Measurements from ENCODE around the gene PRX.

The PRX gene

DNA sequence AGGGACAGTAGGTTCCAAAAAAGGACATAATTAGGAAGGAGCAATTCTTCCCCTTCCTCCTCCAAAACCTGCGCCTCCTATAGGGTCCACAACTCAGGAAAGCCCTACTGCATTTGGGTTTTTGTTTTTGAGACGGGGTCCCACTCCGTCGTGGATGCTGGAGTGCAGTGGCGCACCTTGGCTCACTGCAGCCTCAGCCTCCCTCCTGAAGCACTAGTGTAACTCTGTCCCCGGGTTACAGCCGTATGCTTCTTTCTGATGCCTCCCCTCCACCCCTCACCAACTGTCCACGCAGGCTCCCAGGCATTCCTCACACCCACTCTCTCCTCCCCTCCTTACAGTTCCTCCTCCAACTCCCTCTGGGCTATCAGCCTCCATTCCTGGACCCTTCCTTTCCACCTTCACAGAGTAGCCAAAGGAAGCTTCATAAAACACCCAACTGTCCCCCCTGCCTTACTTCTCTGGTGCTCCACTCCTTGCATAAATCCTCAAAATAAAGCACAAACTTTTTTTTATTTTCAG is 33.1 kb upstream of the PRX start:
- H3K27ac ChIP-seq (ENCODE audit: low read length) = no peak overlapping the region
- no peak overlapping the region for H3K4me3 ChIP-seq (ENCODE audit: low read depth in 1 of 2, low read length in 2 of 2)
- peaks cover 21 to 30% of the 10 kb centered on the region in 2 donors for H3K36me3 ChIP-seq (ENCODE audit: control insufficient read depth in 1 of 2, insufficient read depth in 2 of 2, low read length in 2 of 2)
- H3K27me3 ChIP-seq (ENCODE audit: low read depth, low read length) = no peaks in the 10 kb centered on the region
- H3K9me3 ChIP-seq (ENCODE audit: control insufficient read depth in 1 of 2, low read length in 2 of 2) = no peaks in the 10 kb centered on the region
- peaks cover 8 to 16% of the 10 kb centered on the region in 2 donors for H3K4me1 ChIP-seq (ENCODE audit: control insufficient read depth in 1 of 2, insufficient read depth in 2 of 2, low read length in 2 of 2)

DNA sequence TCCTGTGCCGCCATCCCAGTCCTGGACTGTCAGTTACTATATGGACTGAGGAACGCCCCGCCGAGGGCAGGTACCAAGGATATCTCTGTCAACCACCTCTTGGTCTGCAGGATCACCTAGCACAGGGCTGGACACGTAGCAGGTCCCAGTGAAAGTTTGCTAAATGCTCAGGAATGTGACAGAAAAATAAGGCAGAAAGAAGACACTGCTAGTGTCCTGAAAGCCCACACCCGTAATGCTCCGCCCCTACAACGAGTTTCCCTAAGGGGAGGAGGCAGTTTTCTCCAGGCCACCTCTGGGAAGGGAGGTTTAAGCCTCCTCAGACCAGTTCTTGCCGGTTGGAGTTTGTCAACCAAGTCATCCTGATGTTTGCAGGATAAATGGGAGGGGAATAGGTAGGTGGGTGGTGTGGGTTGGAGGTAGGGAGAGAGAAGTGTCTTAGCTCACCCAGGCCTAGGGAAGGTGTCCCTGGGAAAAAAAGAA is 32.6 kb upstream of the PRX start:
- Histone ChIP-seq H3K9me3 (ENCODE audit: control insufficient read depth in 1 of 2, low read length in 2 of 2) (no peaks in the 10 kb centered on the region), H3K27ac (ENCODE audit: low read length) (no peak overlapping the region), H3K4me3 (ENCODE audit: low read depth in 1 of 2, low read length in 2 of 2) (no peak overlapping the region), H3K36me3 (ENCODE audit: control insufficient read depth in 1 of 2, insufficient read depth in 2 of 2, low read length in 2 of 2) (peaks cover 22 to 31% of the 10 kb centered on the region in 2 donors), H3K4me1 (ENCODE audit: control insufficient read depth in 1 of 2, insufficient read depth in 2 of 2, low read length in 2 of 2) (peaks cover 12 to 22% of the 10 kb centered on the region in 2 donors), H3K27me3 (ENCODE audit: low read depth, low read length) (no peaks in the 10 kb centered on the region)

DNA sequence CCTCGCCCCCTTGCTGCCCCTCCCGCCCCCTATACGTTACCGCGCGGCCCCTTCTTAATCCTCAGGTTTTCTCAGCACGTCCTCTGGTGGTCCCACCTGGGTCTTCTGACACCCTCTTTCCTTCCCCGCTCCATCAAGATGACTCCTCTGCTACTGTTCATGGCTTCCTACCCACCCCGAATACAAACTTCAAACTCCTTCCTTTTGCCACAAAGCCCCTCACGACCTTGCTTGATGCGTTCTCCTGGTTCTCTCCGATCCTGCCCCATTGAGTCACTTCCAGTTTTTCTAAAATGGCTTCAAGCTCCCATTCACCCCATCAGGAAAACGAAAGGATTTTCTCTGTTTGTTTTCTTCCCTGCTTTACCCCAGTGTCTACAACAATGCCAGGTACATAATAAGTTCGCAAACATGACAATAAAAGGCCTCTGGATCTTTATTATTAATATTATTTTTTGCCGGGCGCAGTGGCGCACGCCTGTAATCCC is 31.7 kb upstream of the PRX start:
- peak overlapping the region; percentile 95 to 100 for H3K4me3 ChIP-seq (ENCODE audit: low read depth in 1 of 2, low read length in 2 of 2)
- no peaks in the 10 kb centered on the region for H3K9me3 ChIP-seq (ENCODE audit: control insufficient read depth in 1 of 2, low read length in 2 of 2)
- H3K27me3 ChIP-seq (ENCODE audit: low read depth, low read length) = no peaks in the 10 kb centered on the region
- H3K4me1 ChIP-seq (ENCODE audit: control insufficient read depth in 1 of 2, insufficient read depth in 2 of 2, low read length in 2 of 2) = peaks cover 13 to 31% of the 10 kb centered on the region in 2 donors
- peaks cover 31 to 38% of the 10 kb centered on the region in 2 donors for H3K36me3 ChIP-seq (ENCODE audit: control insufficient read depth in 1 of 2, insufficient read depth in 2 of 2, low read length in 2 of 2)
- peak overlapping the region; percentile 94 for H3K27ac ChIP-seq (ENCODE audit: low read length)

DNA sequence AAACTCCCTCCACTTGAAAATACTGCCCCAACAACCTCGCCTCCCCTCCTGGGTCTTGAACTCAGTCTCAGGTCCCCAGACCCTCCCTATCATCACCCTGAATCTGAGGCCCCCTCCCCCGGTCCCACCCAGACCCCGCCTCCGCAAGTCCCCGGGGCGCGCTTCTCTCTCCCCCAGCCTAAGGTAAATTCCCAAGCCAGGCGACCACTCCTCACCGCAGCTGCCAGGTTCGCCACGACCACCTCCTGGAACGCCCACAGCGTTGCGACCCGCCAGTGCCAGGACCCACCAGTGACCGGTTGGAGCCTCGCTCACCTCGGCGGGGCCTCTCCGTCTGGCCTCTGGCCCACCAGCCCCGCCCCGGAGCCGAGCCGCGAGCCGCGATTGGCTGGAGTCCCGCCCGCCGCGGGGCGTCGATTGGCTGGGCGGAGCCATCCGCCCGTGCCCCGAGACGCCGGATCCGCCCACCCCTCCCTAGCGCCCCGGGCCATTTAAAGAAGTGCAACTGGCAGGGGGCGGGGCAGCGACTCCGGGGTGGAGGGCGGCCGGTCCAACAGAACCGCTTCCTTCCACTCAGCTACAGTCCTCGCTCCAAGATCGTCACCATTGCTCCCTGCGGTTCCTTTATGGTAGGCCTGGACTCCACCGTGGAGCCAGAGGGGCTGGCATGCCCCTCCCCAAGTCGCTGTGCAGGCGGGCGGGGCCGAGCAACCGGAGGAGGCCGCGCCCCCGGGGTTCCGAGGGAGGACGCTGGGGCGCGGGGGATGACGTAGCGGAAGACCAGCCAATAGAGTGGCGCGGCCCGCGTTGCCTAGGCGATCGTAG is 31.0 kb upstream of the PRX start, which contains the start of gene SERTAD3:
Gene SERTAD3 (minus strand): TSS at position 336 of the 825 bp plus-strand sequence. CDS start 2,255 bp downstream, outside the sequence.
- peaks cover 31 to 38% of the 10 kb centered on the region in 2 donors for H3K36me3 ChIP-seq (ENCODE audit: control insufficient read depth in 1 of 2, insufficient read depth in 2 of 2, low read length in 2 of 2)
- H3K4me1 ChIP-seq (ENCODE audit: control insufficient read depth in 1 of 2, insufficient read depth in 2 of 2, low read length in 2 of 2) = peaks cover 13 to 31% of the 10 kb centered on the region in 2 donors
- H3K27ac ChIP-seq (ENCODE audit: low read length) = peak within 1 kb of the TSS; percentile 100
- no peaks in the 10 kb centered on the region for H3K9me3 ChIP-seq (ENCODE audit: control insufficient read depth in 1 of 2, low read length in 2 of 2)
- peak within 1 kb of the TSS; percentile 95 to 100 for H3K4me3 ChIP-seq (ENCODE audit: low read depth in 1 of 2, low read length in 2 of 2)
- no peaks in the 10 kb centered on the region for H3K27me3 ChIP-seq (ENCODE audit: low read depth, low read length)

DNA sequence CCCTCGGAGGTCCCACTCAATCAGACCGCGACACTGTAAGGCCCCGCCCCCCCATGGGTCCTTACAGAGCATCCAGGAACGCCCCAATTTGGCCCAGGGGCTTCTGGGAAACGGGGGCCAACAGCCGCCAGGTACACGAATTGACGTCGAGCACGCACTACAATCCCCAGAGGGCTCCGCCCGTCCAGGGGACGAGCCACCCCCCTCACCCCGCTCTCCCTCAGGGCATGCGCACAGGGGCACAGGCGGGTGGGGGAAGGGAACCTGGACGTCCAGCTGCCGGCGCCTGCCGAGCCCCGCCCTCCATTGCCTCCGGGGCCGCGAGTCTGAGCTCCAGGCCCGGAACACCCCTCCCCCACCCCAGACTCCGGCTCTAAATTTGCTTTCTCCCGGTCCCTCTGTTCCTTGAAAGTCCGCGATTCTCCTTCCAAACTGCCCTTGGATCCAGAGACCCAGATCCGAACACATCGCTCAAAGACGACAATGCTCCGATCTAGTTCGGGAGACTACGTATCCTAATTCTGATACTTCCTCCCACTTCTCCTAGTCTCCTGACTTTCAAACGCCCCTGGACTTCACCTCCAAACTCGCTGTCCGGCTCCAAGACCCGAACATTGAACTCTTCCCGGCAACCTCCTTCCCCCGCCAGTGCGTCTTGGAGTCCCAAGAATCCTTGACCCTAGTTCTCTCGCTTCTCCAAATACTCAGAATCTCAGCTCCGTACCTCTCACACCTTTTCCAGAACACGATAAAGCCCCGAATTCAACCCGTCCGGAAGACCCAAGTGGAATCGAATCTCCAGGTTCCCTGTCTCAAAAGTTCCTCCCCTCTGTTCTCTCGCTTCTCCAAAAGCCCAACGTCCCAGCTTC is 30.2 kb upstream of the PRX start:
- Histone ChIP-seq H3K27ac (ENCODE audit: low read length) (peak overlapping the region; percentile 100), H3K9me3 (ENCODE audit: control insufficient read depth in 1 of 2, low read length in 2 of 2) (no peaks in the 10 kb centered on the region), H3K4me3 (ENCODE audit: low read depth in 1 of 2, low read length in 2 of 2) (peak overlapping the region; percentile 95 to 100), H3K4me1 (ENCODE audit: control insufficient read depth in 1 of 2, insufficient read depth in 2 of 2, low read length in 2 of 2) (peaks cover 13 to 31% of the 10 kb centered on the region in 2 donors), H3K27me3 (ENCODE audit: low read depth, low read length) (no peaks in the 10 kb centered on the region), H3K36me3 (ENCODE audit: control insufficient read depth in 1 of 2, insufficient read depth in 2 of 2, low read length in 2 of 2) (peaks cover 31 to 38% of the 10 kb centered on the region in 2 donors)

DNA sequence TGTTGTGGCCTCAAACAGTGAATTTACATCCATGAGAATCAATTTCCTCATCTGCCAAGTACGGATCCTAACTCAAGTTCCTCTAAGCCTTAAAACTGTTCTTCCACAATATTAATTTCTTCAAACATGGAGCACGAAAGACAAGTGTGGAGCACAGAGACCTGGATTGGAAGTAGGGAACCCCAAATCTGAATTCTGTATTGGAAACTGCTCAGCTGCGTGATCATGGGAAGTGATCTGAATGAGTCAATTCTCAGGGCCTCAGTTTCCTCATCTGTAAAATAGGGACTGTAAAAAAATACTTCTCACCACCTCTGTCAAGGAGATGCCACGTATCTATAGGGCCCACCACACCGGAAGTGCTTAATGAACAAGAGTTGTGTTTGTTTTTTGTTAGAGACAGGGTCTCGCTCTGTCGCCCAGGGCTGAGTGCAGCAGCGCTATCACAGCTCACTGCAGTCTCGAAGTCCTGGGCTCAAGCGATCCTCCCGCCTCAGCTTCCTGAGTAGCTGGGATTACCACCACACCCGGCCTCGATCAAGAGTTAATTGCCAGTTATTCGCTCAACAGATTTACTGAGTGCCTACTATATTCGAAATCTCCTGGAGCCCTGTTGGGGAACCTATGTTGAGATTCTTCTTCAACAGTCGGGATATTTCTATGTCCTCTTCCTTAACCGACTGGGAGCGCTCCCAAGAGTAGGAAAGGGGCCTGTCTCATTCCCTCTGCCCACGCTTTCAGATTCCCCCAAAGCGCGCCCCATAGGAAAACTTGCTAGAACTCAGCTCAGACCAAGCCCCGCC is 29.4 kb upstream of the PRX start:
- peaks cover 13 to 31% of the 10 kb centered on the region in 2 donors for H3K4me1 ChIP-seq (ENCODE audit: control insufficient read depth in 1 of 2, insufficient read depth in 2 of 2, low read length in 2 of 2)

DNA sequence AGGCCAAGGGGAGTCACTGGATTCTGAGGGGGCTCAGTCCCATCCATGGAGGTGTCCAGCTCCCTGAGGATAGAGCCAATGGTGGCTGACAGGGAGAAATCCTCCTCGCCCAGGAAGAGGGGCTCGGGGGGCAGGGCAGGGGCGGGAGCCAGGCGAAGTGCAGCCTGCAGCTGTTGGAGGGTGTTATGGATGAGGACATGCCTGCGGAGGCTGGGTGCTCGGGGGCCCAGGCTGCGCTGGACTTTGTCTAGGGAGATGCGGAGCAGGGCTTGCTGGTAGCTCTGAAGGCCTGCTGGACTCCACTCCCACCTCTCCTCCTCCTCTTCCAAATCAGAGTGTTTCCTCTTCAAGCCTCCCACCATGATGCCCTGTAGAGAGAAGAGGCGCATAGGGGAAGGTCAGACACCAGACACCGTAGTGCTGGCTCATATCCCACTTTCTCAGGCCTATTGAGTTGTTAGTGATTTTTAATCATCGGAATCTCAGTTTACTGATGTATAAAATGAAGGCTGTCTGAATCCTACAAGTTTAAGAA is 28.6 kb upstream of the PRX start:
- Histone ChIP-seq H3K4me3 (ENCODE audit: low read depth in 1 of 2, low read length in 2 of 2) (peak overlapping the region; percentile 81 to 95), H3K27me3 (ENCODE audit: low read depth, low read length) (no peaks in the 10 kb centered on the region)

More for the DNA sequence above, 29.4 kb upstream of the PRX start:
- Histone ChIP-seq H3K36me3 (ENCODE audit: control insufficient read depth in 1 of 2, insufficient read depth in 2 of 2, low read length in 2 of 2) (peaks cover 24 to 31% of the 10 kb centered on the region in 2 donors), H3K27me3 (ENCODE audit: low read depth, low read length) (no peaks in the 10 kb centered on the region), H3K4me3 (ENCODE audit: low read depth in 1 of 2, low read length in 2 of 2) (peak overlapping the region; percentile 81 to 95), H3K9me3 (ENCODE audit: control insufficient read depth in 1 of 2, low read length in 2 of 2) (no peaks in the 10 kb centered on the region), H3K27ac (ENCODE audit: low read length) (peak overlapping the region; percentile 88)

DNA sequence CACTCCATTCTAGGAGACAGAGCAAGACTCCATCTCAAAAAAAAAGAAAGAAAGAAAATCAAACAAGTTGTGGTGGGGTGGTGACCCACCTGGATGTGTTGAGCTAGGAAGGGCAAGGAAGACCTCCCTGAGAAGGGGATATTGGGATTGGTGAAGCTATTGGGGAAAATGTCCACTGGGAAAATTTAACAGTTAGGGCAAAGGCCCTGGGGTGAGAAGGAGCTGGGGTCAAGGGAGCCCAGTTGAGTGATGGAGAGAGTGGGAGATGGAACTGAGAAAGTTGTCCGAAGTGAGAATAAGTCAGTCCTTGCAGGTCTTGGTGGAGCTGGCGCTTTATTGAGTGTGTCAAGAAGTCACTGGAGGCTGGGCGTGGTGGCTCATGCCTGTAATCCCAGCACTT is 25.1 kb upstream of the PRX start:
- no peaks in the 10 kb centered on the region for H3K9me3 ChIP-seq (ENCODE audit: control insufficient read depth in 1 of 2, low read length in 2 of 2)
- H3K27me3 ChIP-seq (ENCODE audit: low read depth, low read length) = no peaks in the 10 kb centered on the region
- H3K36me3 ChIP-seq (ENCODE audit: control insufficient read depth in 1 of 2, insufficient read depth in 2 of 2, low read length in 2 of 2) = peaks cover 24 to 26% of the 10 kb centered on the region in 2 donors
- no peak overlapping the region for H3K4me3 ChIP-seq (ENCODE audit: low read depth in 1 of 2, low read length in 2 of 2)
- H3K4me1 ChIP-seq (ENCODE audit: control insufficient read depth in 1 of 2, insufficient read depth in 2 of 2, low read length in 2 of 2) = peaks cover 13 to 31% of the 10 kb centered on the region in 2 donors
- no peak overlapping the region for H3K27ac ChIP-seq (ENCODE audit: low read length)

More for the DNA sequence above, 28.6 kb upstream of the PRX start:
- H3K9me3 ChIP-seq (ENCODE audit: control insufficient read depth in 1 of 2, low read length in 2 of 2) = no peaks in the 10 kb centered on the region
- H3K27ac ChIP-seq (ENCODE audit: low read length) = peak overlapping the region; percentile 88
- peaks cover 13 to 31% of the 10 kb centered on the region in 2 donors for H3K4me1 ChIP-seq (ENCODE audit: control insufficient read depth in 1 of 2, insufficient read depth in 2 of 2, low read length in 2 of 2)
- peaks cover 24 to 31% of the 10 kb centered on the region in 2 donors for H3K36me3 ChIP-seq (ENCODE audit: control insufficient read depth in 1 of 2, insufficient read depth in 2 of 2, low read length in 2 of 2)

DNA sequence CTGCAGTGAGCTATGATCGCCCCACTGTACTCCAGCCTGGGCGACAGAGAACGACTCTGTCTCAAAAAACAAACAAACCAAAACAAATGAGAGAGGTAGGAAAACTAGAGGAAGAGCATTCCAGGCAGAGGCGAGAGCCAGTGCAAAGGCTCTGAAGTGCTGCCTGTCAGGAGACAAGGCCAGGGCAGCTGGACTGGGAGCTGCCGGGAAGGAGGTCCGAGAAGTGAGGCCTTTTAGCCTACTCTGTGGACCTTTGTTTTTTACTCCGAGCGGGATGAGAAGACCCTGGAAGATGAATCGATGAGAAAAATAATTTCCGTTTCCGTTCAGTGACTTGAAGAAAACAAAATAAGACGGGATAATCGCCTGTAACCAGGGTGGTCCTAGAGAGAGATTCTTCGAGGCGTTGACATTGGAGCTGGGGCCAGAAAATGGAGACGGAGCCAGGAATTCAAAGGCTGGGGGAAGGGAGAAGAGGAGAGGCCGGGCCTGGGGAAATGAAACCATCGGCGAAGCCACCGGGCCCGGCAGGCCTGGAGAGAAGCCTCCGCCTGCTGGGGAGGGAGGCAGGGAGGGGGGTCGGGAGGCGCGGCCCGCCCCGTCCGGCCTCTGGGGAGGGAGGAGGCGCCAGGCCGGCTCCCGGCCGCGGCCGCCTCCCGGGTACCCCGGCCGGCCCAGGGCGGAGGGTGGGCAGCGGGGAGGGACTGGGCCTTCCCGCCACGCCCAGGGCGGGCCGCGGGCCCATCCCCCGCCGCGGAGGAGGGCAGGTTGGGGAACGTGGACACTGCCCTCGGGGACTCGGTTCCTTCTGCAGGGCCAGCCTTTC is 20.4 kb upstream of the PRX start:
- no peaks in the 10 kb centered on the region for H3K27me3 ChIP-seq (ENCODE audit: low read depth, low read length)
- H3K36me3 ChIP-seq (ENCODE audit: control insufficient read depth in 1 of 2, insufficient read depth in 2 of 2, low read length in 2 of 2) = no peaks in the 10 kb centered on the region
- no peaks in the 10 kb centered on the region for H3K9me3 ChIP-seq (ENCODE audit: control insufficient read depth in 1 of 2, low read length in 2 of 2)
- H3K27ac ChIP-seq (ENCODE audit: low read length) = peak overlapping the region; percentile 100
- H3K4me1 ChIP-seq (ENCODE audit: control insufficient read depth in 1 of 2, insufficient read depth in 2 of 2, low read length in 2 of 2) = peaks cover 0 to 13% of the 10 kb centered on the region in 2 donors
- H3K4me3 ChIP-seq (ENCODE audit: low read depth in 1 of 2, low read length in 2 of 2) = peak overlapping the region; percentile 59 to 81

All from muscle layer of duodenum (tissue), 2 donors.